K562 (cell line): ENCODE measurements around the gene WTAP. TPM values are rescaled to one million over a fixed set of nuclear protein-coding genes. Genes with fewer than 3 reads are reported as not detected.
A peak's percentile ranks its signal among the peaks of the same experiment; 100 is the strongest.

ENCODE experiments used
- ATAC-seq: fragments of 200-7000 bp; cut with Tn5 transposase; 3 replicates; pipeline ENCODE4 v1.9.1; 2020; ENCODE audit warnings: moderate library complexity
- BruUV-seq: library from RNA; stranded (reverse); fragments of 400-500 nt; replicated peaks from 2 replicates; lab custom pipeline; 2021; lab: Mats Ljungman, UMichigan
- CTCF ChIA-PET: fragments of 300-600 bp; formaldehyde crosslinking; extraction: SDS; loops from one replicate; lab custom pipeline; 2021; ENCODE audit warnings: low intra/inter-chr PET ratio; lab: Yijun Ruan, JAX
- POLR2A ChIA-PET: fragments of 300-600, 350-650 bp; sonication (Branson Sonifier 250); formaldehyde crosslinking; extraction: SDS; loops from one replicate; lab custom pipeline; 2021; ENCODE audit warnings: antibody characterized with exemption, inconsistent platforms; lab: Yijun Ruan, JAX
- DNase-seq, 4 experiments: peaks; one replicate each; pipeline versions ENCODE4 v3.0.0 to v3.0.0-alpha.2; 2011 to 2018; ENCODE audit warnings: low spot score in 3 of 4, mixed read lengths in 3 of 4; ENCODE audit errors: extremely low read depth in 1 of 4
- FAIRE-seq: peaks from 2 replicates; lab custom pipeline; 2011; peaks lifted over from hg19 to GRCh38; lab: Jason Lieb, UNC
- H2AFZ ChIP-seq: 2 replicates; pipeline ENCODE4 v1.6.0; 2011; ENCODE audit warnings: low read depth, low read length, control low read depth, inconsistent platforms
- H3K27ac ChIP-seq: fragments of 200-600 bp; 3 replicates; pipeline ENCODE4 v1.8.0; 2011; ENCODE audit warnings: low read depth, mild to moderate bottlenecking, control low read depth, inconsistent platforms, low read length, moderate library complexity, mixed read lengths; ENCODE audit errors: extremely low read depth
- H3K27me3 ChIP-seq, 2 experiments: fragments of 300-600 bp in 1 of 2; 2 replicates in 1 of 2; 3 replicates in 1 of 2; pipeline versions ENCODE4 v1.6.0 to v1.8.0; 2011; ENCODE audit warnings: inconsistent platforms in 2 of 2, low read length in 2 of 2, mild to moderate bottlenecking in 1 of 2, mixed read lengths in 1 of 2, moderate library complexity in 1 of 2; ENCODE audit not compliant: control insufficient read depth in 2 of 2, insufficient read depth in 2 of 2
- H3K36me3 ChIP-seq: fragments of 300-600 bp; 3 replicates; pipeline ENCODE4 v1.8.0; 2011; ENCODE audit warnings: mild to moderate bottlenecking, low read length, inconsistent platforms; ENCODE audit not compliant: control insufficient read depth, insufficient read depth
- H3K4me1 ChIP-seq, 2 experiments: fragments of 200-600 bp in 1 of 2; replicated peaks in 1 of 2; 2 replicates in 1 of 2; 3 replicates in 1 of 2; pipeline versions ENCODE4 v1.5.1 to v1.8.0; 2011; ENCODE audit warnings: inconsistent platforms in 2 of 2, low read length in 2 of 2, mild to moderate bottlenecking in 1 of 2, mixed read lengths in 1 of 2, moderate library complexity in 1 of 2; ENCODE audit not compliant: control insufficient read depth in 2 of 2, insufficient read depth in 2 of 2
- H3K4me2 ChIP-seq: 2 replicates; pipeline ENCODE4 v1.6.1; 2011; ENCODE audit warnings: low read length, control low read depth, inconsistent platforms, mixed read lengths; ENCODE audit not compliant: insufficient read depth
- H3K4me3 ChIP-seq: fragments of 200-600 bp; sonication (generic), shearing (Covaris generic); 2 replicates; pipeline ENCODE4 v1.5.1; 2016; ENCODE audit warnings: control low read depth, inconsistent platforms
- H3K79me2 ChIP-seq: fragments of 200-600 bp; 3 replicates; pipeline ENCODE4 v1.8.0; 2011; ENCODE audit warnings: low read length, inconsistent platforms; ENCODE audit not compliant: control insufficient read depth, insufficient read depth
- H3K9ac ChIP-seq, 2 experiments: 2 replicates each; pipeline versions ENCODE4 v1.6.0 to v1.6.1; 2011; ENCODE audit warnings: low read depth in 2 of 2, low read length in 2 of 2, control low read depth in 1 of 2, inconsistent platforms in 1 of 2, mild to moderate bottlenecking in 1 of 2, mixed read lengths in 1 of 2; ENCODE audit not compliant: insufficient read depth in 1 of 2
- H3K9me1 ChIP-seq: one replicate; pipeline ENCODE4 v1.6.0; 2011; ENCODE audit warnings: inconsistent platforms, mild to moderate bottlenecking, low read length, moderate library complexity; ENCODE audit not compliant: control insufficient read depth, insufficient read depth
- H3K9me3 ChIP-seq: replicated peaks from 2 replicates; pipeline ENCODE4 v1.5.1; 2011; ENCODE audit warnings: low read depth, low read length, inconsistent platforms; ENCODE audit not compliant: control insufficient read depth, insufficient read depth
- H4K20me1 ChIP-seq: replicated peaks from 2 replicates; pipeline ENCODE4 v1.6.1; 2011; ENCODE audit warnings: low read length, inconsistent platforms, mixed read lengths; ENCODE audit not compliant: control insufficient read depth, insufficient read depth
- MED1 ChIP-seq: sonication (generic); formaldehyde crosslinking; IDR thresholded peaks from 2 replicates; pipeline ENCODE4 v1.8.1; 2023; ENCODE audit warnings: missing genetic modification reagents, borderline replicate concordance
- SMARCC2 ChIP-seq: fragments of 450-650 bp; IDR thresholded peaks from 2 replicates; pipeline ENCODE4 v1.6.1; 2017; ENCODE audit warnings: antibody characterized with exemption, moderate library complexity, mild to moderate bottlenecking, low read depth
- TFAM ChIP-seq: fragments of 250-450 bp; sonication (Bioruptor Pico); conservative IDR thresholded peaks from 2 replicates; pipeline ENCODE4 v1.5.0; 2021; ENCODE audit warnings: mild to moderate bottlenecking, moderate library complexity
- ZNF263 ChIP-seq: sonication (generic); formaldehyde crosslinking; IDR thresholded peaks from 2 replicates; pipeline ENCODE4 v1.8.0; 2022; ENCODE audit warnings: mild to moderate bottlenecking, missing genetic modification reagents, borderline replicate concordance
- WGBS: fragments of 100-300 bp; shearing (Covaris generic); methylation state at CpG from one replicate; pipeline ENCODE4 v1.1.6; 2016; ENCODE audit warnings: low coverage, mixed read lengths; ENCODE audit not compliant: insufficient coverage; ENCODE audit errors: missing lambda C conversion rate; 5-methylcytosine and 5-hydroxymethylcytosine counted together
- in situ Hi-C: fragments of 300-500 bp; cut with MboI; formaldehyde crosslinking; loops from 4 replicates; pipeline ENCODE4 v1.15.0; 2018; ENCODE audit warnings: inconsistent platforms, mixed read lengths
- intact Hi-C: fragments of 100-400 bp; cut with micrococcal nuclease; formaldehyde crosslinking; loops from 2 replicates; pipeline ENCODE4 v1.14.2; 2022
- polyA plus RNA-seq, 8 experiments: library from polyadenylated mRNA; depleted of rRNA in 4 of 8; stranded (reverse) in 5 of 8; unstranded in 3 of 8; fragments of >200 nt; fragmentation: Nextera tagmentation in 2 of 8; fragmentation: Illumina TruSeq in 1 of 8; extraction: Ambion mirVana in 2 of 8; extraction: Trizol in 1 of 8; gene quantifications; 2 replicates each; pipeline versions ENCODE4 v1.2.1 to v1.2.3, GENCODE V29; 2011 to 2014; ENCODE audit warnings: inconsistent platforms in 1 of 8, missing spikeins in 1 of 8
- total RNA-seq, 7 experiments: library from RNA; depleted of rRNA in 6 of 7; stranded (reverse); fragments of >200 nt in 6 of 7; fragmentation: Illumina TruSeq in 2 of 7; extraction: Trizol in 2 of 7; gene quantifications; 2 replicates each; pipeline versions ENCODE4 v1.2.1 to v1.2.3, GENCODE V29; 2011 to 2021; ENCODE audit warnings: low replicate concordance in 1 of 7
- TF ChIP-seq, protein P1 (sequence below): fragments of 250-450 bp; sonication (Bioruptor Pico); IDR thresholded peaks from 2 replicates; pipeline ENCODE4 v1.5.0; 2021

Gene WTAP
- total and polyA plus RNA-seq, 9 of the 15 experiments (the other 6 are each of a cell fraction or from before 2014, with no cell fraction given): 52.4 to 156 (median 110) TPM

DNA sequence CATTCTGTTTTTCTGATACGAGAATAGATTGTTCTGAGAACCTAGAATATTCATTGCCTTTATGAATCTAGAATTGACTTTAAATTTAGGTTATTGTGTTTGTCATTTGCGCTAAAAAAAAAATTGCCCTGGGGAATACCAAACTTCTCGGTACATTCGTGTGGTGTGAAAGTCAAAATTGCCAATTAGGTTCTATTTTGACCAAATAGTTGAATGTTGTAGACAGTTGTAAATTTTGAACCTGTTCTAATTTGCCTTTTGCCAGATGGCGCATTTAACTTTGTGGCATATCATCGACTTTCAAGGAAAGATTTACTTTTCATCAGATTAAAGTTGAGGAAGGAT lies 3.0 kb downstream of the WTAP start:
- ChIA-PET CTCF (no interaction called here), POLR2A (interaction anchor here (0.5 to 2.9 kb wide), 3 partner anchors 8 to 248 kb away, joined by 4 to 28 read pairs (median 14); partner anchors contain the start of gene ACAT2)
- Histone ChIP-seq H3K27ac (no peak overlapping the region), H3K27me3 (no peaks in the 10 kb centered on the region), H3K9me1 (no peaks in the 10 kb centered on the region), H3K4me1 (peaks cover 10 to 15% of the 10 kb centered on the region in 2 experiments; a peak in 4 of 5 replicates), H3K9ac (peak overlapping the region in 1 of 2 experiments; percentile 97; a peak in 1 of 4 replicates), H3K4me2 (no peak overlapping the region), H4K20me1 (peaks cover 24% of the 10 kb centered on the region; the same call in 1 of the 2 replicates), H2AFZ (no peak overlapping the region), H3K9me3 (no peaks in the 10 kb centered on the region), H3K4me3 (no peak overlapping the region), H3K36me3 (peaks cover 27% of the 10 kb centered on the region; the same call in 2 of the 3 replicates), H3K79me2 (peaks cover 98% of the 10 kb centered on the region)
- BruUV-seq: no TSS peak
- FAIRE-seq (no peak), DNase-seq (no peak), ATAC-seq (no peak)
- TF ChIP-seq ZNF263 (CRISPR knock-in tag) (no peak), SMARCC2 (no peak), TFAM (CRISPR knock-in tag) (no peak), MED1 (CRISPR knock-in tag) (no peak)
- TF ChIP-seq, protein P1, sequence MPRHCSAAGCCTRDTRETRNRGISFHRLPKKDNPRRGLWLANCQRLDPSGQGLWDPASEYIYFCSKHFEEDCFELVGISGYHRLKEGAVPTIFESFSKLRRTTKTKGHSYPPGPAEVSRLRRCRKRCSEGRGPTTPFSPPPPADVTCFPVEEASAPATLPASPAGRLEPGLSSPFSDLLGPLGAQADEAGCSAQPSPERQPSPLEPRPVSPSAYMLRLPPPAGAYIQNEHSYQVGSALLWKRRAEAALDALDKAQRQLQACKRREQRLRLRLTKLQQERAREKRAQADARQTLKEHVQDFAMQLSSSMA (CRISPR knock-in tag): no peak
- intact Hi-C loops: no loop called here
- 83% methylated on average over 6 of the region's 6 CpGs for WGBS
- in situ Hi-C loops: no loop called here
